NCI-H510A treated with DMSO at 0.1 percent for 48 hours (cell line): ENCODE results near the gene TRIM33.
"Not testable (repeated sequence)": the region's sequence is repeated elsewhere in the genome, so short reads cannot be mapped to it uniquely, and the experiment has no call there.

Experiments used
- DNase-seq: peaks from one replicate; lab custom pipeline; 2025; lab: John Stamatoyannopoulos, UW

The TRIM33 gene

DNA sequence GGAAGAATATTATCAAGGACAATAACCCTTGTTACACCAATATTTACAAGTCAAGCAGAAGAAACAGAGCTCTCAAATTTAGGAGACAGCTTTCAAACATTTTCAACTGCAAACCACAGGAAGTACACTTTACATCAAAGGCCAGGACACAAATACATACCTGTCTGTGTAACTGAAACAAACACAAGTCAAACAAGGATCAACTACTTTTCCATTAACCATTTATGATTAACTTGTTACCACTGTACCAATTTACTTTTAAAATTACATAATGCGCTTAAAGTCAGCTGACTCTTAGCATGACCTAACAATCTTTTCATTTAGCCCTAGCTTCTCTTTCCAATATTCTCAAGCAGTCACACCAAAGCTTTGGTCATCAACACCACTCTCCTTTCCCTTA, 43.5 kb downstream of the TRIM33 start:
- DNase-seq = no peak

GRCh38 chr1:114466334-114467014, 44.5 kb downstream of the TRIM33 start:
- DNase-seq = no peak

GRCh38 chr1:114462963-114463362, 48.0 kb downstream of the TRIM33 start:
- DNase-seq = no peak

GRCh38 chr1:114462341-114462740, 48.7 kb downstream of the TRIM33 start:
- DNase-seq = no peak

DNA sequence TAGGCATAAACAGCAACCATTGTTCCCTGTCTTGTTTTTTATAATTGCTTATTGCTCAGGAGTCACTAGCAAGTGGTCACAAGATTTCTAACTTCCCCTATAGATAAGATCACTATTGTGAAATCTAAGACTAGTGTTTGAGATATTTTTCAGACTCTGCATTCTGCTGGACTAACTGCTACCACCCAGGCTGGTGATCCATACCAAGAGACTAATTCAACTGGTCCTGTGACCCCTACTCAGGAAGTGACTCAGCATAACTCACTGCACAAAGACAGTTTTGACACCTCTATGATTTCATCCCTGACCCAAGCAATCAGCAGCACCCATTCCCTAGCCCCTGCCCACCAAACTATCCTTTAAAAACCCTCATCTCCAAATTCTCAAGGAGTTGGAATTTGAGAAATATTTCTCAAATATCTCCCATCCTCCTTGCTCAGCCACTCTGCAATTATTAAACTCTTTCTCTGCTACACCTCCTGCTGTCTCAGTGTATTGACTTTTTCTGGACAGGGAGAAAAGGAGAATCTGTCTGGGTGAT, 52.7 kb downstream of the TRIM33 start:
- DNase-seq = no peak

DNA sequence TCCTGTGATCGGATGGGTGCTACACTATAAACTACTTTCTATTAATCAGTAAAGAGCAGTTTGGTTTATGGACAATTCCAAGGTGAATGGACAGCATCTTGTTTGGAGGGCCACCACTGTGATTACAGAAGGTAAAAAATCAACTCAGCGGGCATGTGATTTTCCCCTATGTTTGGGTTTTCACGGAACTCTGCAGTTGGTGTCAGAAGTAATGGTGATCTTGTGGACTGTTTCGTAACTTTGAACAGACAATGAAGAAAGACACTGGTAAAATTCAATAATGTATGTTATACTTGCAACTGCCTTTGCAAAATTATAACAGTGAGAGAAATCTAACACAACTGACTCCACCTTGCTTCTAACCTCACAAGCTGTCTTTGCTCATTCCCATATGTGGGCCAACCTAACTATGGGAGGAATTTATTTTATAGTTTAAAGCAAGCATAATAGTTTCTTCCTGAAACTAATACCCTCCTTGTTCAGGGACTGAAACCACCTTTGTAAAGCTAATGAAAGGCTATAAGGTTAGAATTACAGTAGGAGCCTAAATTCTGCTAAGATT, 53.2 kb downstream of the TRIM33 start:
- no peak for DNase-seq

- no peak for DNase-seq
Observed at GRCh38 chr1:114456586-114456985, 54.4 kb downstream of the TRIM33 start.

DNA sequence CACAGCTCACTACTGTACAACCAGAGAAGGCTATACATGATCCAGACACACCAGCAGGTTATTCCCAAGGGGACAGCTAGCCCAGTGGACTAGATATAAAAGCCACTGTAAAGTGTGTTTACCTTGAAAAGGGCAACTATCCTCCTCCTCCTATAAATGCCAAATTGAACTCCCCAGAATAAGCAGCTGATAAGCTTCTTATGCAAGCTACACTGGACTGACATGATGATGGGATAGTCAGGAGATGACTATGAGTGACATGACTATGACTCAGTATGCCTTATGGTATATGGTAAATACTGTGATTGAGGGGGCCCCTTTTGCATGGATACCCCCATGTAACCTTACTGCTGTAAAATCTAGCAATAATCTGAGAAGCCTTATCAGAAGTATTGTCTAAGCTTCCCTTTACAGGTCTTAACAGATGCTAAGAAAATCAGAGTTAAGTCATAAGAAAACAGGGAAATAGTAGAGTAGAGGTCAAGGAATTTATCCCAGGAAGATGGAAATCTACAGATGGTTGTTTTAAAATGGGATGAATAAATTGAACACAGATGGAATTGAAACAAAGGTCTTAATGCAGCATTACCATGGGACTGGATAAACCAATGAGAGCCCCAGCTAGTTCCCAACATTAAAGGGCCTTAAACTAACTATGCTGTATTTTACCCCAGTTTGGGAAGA, 55.8 kb downstream of the TRIM33 start:
- DNase-seq = no peak

GRCh38 chr1:114454539-114454938, 56.5 kb downstream of the TRIM33 start:
- DNase-seq = no peak

- DNase-seq = no peak
Observed at GRCh38 chr1:114453361-114453784, 57.6 kb downstream of the TRIM33 start.

DNA sequence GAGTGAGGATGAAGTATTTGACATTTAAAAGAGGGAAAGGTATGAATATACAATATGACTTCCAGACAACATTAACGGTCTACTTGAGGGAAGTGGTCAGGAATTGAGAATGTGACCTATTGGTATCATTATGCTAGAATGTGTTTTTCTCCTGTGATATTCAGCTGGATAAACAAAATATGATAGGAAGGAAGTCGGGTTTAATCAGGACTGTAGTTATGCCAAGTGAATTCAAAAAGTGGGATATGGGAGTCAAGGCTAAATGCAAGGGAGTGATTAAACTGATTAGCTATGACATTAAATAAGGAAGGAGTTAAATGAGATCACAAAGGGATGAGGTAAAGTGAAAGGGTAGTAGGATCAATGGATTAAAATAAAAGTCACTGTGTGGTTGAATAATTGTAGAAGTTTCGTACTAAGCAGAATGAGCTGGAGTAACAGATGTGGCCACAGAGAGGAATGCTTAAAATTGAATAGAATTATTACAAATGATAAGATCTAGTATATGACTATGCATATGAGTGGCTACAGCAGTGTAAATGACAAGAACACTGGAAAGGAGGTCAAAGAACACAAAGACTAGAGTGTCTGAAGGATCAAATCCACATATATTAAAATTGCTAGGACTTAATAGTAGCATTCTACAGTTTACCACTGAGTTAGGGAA, 62.5 kb downstream of the TRIM33 start:
- DNase-seq = no peak

DNA sequence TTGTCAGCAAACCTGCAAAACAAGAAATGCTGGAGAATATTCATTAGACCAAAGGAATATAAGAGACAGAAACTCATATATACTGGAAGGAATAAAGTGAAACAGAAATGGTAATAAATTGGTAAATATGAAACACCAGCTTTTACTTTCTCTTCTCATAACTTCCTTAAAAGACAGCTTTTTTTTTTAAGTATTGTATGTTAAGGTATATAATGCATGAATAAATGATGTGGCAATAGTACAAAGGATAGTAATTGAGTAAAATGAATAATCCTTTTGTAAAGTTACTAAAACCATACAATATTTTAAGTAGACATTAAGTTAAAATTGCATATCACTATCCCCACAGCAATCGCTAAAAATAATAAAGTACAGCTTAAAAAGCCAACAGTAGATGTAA, 64.8 kb downstream of the TRIM33 start:
- no peak for DNase-seq

DNA sequence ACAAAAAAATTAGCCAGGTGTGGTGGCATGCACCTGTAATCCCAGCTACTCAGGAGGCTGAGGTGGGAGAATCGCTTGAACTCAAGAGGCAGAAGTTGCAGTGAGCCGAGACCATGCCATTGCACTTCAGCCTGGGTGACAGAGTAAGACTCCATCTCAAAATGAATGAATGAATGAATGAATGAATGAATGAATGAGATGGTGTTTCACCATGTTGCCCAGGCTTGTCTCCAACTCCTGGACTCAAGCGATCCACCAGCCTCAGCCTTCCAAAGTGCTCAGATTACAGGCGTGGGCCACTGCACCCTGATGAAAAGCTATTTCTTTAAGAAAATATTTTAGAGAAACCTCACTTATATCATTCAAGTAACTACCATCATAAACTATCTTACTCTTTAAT, 67.8 kb downstream of the TRIM33 start:
- not testable (repeated sequence) for DNase-seq

- no peak for DNase-seq
Observed at GRCh38 chr1:114441332-114441731, 69.7 kb downstream of the TRIM33 start.

DNA sequence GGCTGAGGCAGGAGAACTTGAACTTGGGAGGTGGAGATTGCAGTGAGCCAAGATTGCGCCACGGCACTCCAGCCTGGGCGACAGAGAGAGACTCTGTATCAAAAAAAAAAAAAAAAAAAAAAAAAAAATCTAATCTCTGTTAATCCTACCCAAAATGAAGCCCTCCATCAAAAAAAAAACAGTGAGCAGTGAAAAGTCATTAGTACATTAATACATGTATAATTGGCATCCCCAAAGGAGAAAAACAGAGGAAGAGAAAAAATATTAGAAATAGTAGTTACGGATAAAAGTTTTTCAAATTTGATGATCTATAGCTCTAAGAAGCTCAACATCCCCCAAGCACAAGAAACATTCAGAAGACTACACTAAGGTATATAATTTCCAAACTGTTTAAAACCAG, 71.6 kb downstream of the TRIM33 start:
- DNase-seq = no peak

DNA sequence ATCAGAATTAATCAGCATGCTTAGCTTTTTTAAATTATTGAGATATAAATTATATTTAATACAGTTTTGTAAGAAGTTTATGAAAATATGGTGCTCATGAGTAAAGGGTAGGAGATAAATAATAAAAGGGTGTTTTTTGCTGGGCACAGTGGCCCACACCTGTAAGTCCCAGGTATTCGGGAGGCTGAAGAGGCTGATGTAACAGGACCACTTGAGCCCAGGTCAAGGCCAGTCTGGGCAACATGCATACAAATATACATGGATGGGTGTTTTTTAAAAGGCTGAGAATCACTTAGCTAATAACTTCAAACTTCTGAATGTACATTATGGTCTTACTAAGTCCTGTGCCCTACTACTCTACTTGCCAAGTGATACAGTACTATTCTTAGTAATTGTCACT, 73.2 kb downstream of the TRIM33 start:
- no peak for DNase-seq

DNA sequence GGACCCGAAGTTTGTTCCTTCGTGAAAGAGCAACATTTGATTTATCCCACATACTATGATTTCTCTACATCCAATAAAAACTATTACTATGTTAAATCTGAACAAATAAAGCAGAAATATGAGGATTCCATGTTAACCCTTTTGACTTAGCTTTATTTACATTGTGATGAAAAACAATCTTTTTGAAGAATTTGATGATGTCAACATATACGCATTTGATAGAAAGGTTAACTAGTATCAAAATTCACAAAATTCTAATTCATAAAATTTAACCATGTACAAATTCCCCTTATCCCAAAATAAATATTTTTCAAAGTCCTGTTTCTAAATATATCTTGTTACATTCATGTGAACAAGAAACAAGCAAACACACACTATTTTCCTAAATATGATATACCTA, 74.2 kb downstream of the TRIM33 start:
- DNase-seq = no peak

DNA sequence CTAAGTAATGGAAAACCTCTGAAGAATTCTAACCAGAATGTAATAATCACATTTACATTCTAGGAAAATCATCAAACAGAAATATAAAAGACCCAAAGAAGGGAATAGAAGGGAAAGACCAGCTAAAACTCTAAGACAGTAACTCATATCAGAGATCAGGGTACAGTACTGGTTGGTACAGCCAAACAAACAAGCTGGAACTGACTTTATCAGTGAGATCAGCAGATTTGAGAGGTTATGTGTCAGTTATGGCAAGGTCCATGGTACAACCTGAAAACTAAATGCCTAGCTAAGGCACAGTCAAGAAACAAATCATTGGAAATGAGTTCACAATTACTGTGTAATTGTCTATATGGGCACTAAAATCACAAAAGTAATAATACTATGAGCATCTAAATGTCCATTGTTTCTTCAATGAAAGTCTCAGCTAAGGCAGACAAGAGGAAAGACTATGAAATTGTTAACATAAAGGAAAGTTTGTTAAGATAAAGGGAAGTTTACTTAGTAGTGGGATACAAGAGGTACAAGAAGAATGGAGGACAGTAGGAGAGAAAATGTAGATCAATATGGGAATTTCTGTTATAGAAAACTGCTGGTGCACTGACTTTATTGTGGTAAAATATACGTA, 75.8 kb downstream of the TRIM33 start:
- no peak for DNase-seq

DNA sequence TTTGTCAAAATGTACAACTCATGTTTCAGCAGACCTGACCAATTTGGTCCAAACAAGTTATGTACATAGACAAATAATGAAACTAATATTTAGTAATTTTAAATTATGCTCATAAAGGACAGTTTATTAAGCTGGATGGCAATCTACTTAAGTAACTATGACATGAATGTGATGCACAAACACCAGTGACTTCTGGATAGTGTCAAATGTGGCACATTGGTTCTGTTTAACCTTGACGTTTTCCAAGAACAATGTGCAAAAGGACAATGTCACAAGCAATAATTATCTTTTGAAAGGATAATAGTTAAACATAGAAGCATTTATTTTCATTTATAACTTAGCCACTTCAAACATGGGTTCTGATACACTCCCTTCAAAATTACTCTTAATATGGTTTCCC, 80.0 kb downstream of the TRIM33 start:
- DNase-seq = no peak

DNA sequence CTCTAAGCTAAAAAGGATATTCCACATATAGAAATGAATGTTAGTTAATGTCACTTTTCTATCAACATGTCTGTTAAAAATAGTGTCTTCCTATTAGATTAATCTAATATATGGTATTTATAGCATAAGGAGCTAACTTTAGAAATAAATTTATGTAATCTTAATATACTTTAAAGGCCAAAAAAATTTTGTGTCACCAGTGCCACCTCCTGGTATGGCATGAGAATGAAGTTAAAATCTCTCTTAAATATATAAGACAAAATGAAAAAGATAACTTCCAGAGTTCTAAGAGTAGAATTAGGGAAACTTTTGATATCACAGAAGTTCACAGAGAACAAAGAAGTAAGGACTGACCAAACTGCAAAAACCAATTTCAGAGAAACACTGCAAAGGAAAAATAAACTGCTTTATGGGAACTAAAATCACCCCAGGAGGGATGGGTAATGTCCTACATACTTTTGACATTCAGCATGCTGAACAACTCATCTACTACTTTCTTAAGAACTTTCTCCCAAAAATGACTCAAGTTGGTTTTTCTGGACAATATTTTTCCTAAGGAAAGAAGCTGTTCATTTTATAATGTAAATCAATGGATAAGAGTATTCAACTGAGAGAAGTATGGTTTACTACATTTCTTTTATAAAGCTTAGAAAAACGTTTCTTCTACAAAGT, 82.8 kb downstream of the TRIM33 start:
- no peak for DNase-seq

- no peak for DNase-seq
Observed at GRCh38 chr1:114427612-114428011, 83.4 kb downstream of the TRIM33 start.

DNA sequence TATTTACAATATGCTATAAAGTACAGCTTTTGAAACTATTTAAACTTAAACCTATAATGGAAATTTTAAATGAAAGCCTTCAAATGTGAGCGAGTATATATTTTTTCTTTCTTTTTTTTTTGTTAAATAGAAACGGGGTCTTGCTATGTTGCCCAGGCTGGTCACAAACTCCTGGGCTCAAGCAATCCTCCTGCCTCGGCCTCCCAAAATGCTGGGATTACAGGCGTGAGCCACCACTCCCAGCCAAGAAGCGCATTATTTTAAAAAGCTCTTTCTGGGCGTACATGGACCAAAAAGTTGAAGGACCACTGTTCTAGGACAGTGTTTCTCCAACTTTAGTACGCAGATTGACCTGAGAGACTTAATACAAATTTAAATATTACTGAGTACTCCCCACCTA, 87.5 kb downstream of the TRIM33 start:
- DNase-seq = no peak
